BLaER1 (cell line): ENCODE measurements around the gene CDK12.
"Not testable (repeated sequence)": the region's sequence is repeated elsewhere in the genome, so short reads cannot be mapped to it uniquely, and the experiment has no call there.

ENCODE experiments used
- H3K27ac ChIP-seq: shearing (Covaris generic); formaldehyde crosslinking; 2 replicates; pipeline ENCODE4 v1.8.1; 2022
- H3K27me3 ChIP-seq: shearing (Covaris generic); formaldehyde crosslinking; 2 replicates; pipeline ENCODE4 v1.8.1; 2022
- H3K36me3 ChIP-seq: shearing (Covaris generic); formaldehyde crosslinking; 2 replicates; pipeline ENCODE4 v1.8.1; 2022
- H3K4me1 ChIP-seq: shearing (Covaris generic); formaldehyde crosslinking; 2 replicates; pipeline ENCODE4 v1.8.1; 2022
- H3K4me2 ChIP-seq: shearing (Covaris generic); formaldehyde crosslinking; 2 replicates; pipeline ENCODE4 v1.8.1; 2022
- H3K4me3 ChIP-seq: shearing (Covaris generic); formaldehyde crosslinking; 2 replicates; pipeline ENCODE4 v1.8.1; 2022
- H3K9ac ChIP-seq: shearing (Covaris generic); formaldehyde crosslinking; 2 replicates; pipeline ENCODE4 v1.8.1; 2022
- H3K9me3 ChIP-seq: shearing (Covaris generic); formaldehyde crosslinking; 2 replicates; pipeline ENCODE4 v1.8.1; 2022
- H4K20me1 ChIP-seq: shearing (Covaris generic); formaldehyde crosslinking; 2 replicates; pipeline ENCODE4 v1.8.1; 2022
- Cebpa-rat ChIP-seq: shearing (Covaris generic); IDR thresholded peaks from 2 replicates; pipeline ENCODE4 v1.8.1; 2022

The CDK12 gene

DNA sequence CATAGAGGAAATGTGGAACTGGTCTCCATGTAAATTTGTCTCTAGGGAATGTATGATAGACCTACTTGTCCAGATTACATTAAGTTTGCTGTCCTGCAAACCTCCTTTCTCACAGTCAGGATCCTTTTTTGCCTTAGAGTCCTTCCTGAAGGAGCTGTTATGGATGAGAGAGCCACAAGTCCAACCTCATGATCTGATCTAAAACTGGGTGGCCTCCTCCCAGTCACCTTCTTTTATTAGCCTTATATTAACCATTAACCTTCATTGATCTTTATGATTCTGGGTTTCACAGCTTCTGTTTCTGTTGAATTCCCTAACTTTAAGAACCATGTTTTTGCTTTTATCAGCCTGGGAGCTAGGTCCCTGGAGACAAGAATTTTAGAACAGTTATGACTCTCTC is 82.4 kb downstream of the CDK12 start:
- TF ChIP-seq Cebpa-rat, result no peak
- Histone ChIP-seq H3K27ac (no peak overlapping the region), H3K4me3 (no peak overlapping the region), H3K9ac (no peak overlapping the region), H3K9me3 (no peaks in the 10 kb centered on the region), H4K20me1 (peaks cover 12% of the 10 kb centered on the region), H3K36me3 (peaks cover 52% of the 10 kb centered on the region), H3K4me1 (peaks cover 33% of the 10 kb centered on the region), H3K4me2 (peak overlapping the region; percentile 66), H3K27me3 (no peaks in the 10 kb centered on the region)

DNA sequence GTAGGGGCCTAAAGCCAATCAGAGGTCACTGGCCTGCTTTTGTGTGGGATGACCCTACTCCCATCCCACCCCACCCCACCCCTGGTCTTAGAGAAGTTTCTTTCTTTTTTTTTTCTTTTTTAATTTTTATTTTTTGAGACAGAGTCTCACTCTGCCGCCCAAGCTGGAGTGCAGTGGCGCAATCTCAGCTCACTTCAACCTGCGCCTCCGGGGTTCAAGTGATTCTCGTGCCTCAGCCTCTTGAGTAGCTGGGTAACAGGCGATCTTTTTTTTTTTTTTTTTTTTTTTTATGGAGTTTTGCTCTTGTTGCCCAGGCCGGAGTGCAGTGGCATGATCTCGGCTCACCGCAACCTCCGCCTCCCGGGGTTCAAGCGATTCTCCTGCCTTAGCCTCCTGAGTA is 83.1 kb downstream of the CDK12 start:
- not testable (repeated sequence) for H3K4me2 ChIP-seq, H3K9me3 ChIP-seq, H3K27ac ChIP-seq, H3K9ac ChIP-seq, H3K27me3 ChIP-seq, H3K4me3 ChIP-seq
- peaks cover 59% of the 10 kb centered on the region for H3K36me3 ChIP-seq
- peaks cover 15% of the 10 kb centered on the region for H4K20me1 ChIP-seq
- peaks cover 26% of the 10 kb centered on the region for H3K4me1 ChIP-seq

DNA sequence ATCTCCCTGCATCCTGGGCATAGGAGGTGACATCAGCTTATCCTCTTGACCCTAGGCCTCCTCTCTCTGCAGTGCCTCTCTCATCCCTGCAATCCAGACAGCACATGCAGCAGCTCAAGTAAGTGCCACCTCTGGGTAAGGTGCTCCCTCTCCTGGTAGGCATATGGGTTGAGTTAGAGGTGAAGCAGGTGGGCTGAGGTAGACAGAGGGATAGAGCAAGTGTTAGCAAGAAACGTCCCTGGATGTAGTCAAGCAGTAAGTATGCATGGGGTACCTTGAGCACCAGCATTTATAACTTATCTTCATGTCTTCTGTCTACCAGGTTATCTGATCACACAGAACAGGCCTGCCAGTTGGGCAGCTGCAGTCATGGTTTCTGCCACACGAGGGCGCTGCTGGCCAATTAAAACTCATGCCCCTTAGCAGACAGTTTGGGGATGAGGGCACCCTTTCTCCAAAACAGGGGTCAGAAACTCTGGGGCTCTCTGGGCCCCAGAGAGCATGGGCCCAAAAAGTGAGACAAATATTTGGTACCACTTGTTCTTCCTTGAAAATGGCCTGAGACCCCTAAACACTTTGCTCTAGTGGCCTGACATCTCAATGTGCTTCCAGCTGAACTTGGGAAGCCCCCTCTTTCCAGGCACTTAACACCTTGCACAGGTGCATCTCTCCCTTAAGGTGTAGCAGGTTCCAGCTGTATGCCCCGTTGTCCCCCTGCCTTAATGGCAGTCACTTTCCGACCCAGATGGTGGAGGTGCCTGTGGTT is 86.6 kb downstream of the CDK12 start:
- peaks cover 84% of the 10 kb centered on the region for H3K36me3 ChIP-seq
- H3K27ac ChIP-seq, result no peak overlapping the region
- no peak overlapping the region for H3K9ac ChIP-seq
- H4K20me1 ChIP-seq, result peaks cover 20% of the 10 kb centered on the region
- no peaks in the 10 kb centered on the region for H3K9me3 ChIP-seq
- no peak for TF ChIP-seq Cebpa-rat
- no peaks in the 10 kb centered on the region for H3K27me3 ChIP-seq
- no peak overlapping the region for H3K4me3 ChIP-seq
- peaks cover 26% of the 10 kb centered on the region for H3K4me1 ChIP-seq
- no peak overlapping the region for H3K4me2 ChIP-seq

DNA sequence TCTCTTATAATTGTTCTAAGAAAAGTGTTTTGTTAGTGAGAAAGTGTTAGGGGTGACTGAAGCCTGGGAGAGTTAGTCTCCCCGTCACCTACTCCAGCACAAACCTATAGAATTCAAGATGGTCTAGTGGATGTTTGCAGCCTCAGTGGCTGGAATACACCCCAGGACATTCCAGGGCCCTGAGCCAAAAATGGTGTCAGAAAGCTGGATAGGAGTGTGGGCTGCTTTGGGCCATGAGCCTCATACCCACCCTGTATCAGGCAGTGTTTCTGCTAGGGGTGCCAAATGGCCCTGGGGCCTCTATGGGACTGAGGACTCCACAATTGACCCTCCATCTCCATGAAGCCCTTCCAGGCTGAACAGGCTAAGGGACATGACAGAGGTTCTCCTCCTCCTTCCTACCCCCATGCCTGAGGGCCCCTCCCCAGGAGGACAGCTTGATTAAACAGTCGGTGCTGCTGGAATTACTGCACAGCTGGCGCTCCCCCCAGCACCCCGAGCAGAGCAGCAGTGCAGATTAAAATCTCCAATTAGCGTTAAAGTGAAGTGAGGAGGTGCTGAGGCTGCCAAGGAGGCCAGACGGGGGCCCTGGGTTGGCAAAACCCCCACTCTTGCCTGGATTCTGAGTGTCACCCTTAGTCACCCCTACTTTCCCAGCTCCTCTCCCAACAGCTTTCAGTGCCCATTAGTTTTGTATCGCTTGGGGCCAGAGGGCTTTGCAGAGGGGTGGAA is 87.4 kb downstream of the CDK12 start:
- Histone ChIP-seq H3K36me3 (peaks cover 91% of the 10 kb centered on the region), H3K27ac (no peak overlapping the region), H3K4me2 (no peak overlapping the region), H3K4me1 (peaks cover 19% of the 10 kb centered on the region), H3K4me3 (no peak overlapping the region), H3K9me3 (no peaks in the 10 kb centered on the region), H3K27me3 (no peaks in the 10 kb centered on the region), H3K9ac (no peak overlapping the region), H4K20me1 (peaks cover 20% of the 10 kb centered on the region)
- no peak for TF ChIP-seq Cebpa-rat

DNA sequence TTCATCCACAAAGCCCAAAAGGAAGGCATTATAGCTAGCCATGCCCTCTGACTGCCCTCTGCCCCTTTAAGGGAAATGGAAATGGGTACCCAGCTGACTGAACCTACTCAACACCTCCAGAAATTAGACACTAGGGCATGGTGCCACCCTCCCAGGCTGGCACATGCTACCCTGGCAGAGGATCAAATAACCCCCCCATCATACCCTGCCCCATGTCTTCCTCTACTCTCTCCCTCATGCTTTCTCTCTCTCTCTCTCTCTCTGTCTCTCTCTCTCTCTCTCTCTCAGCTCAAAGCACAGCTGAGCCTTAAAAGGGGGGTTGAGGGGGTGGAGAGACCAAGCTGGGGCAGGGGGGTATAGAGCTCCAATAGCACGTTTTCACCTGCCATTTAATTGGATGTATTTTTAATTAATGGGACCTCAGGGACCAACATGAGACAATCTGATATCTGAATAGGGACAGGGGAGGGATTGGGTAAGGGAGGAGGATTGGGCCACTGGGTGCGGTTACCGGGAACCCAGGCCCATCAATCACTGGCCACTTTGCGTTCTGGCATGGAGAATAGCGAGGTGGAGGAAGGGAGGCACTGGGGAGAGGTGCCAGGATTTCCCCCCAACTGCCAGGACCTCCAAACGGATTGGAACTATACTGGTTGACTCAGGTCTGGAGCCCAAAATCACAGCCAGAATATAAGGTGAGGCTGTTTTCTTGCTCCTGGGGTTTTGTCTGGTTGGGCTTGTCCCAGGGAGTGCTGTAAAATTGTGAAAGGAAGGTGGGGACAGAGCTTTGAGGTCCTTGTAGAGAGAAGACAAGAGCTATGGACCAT is 88.7 kb downstream of the CDK12 start:
- H3K9ac ChIP-seq, result no peak overlapping the region
- no peak for TF ChIP-seq Cebpa-rat

DNA sequence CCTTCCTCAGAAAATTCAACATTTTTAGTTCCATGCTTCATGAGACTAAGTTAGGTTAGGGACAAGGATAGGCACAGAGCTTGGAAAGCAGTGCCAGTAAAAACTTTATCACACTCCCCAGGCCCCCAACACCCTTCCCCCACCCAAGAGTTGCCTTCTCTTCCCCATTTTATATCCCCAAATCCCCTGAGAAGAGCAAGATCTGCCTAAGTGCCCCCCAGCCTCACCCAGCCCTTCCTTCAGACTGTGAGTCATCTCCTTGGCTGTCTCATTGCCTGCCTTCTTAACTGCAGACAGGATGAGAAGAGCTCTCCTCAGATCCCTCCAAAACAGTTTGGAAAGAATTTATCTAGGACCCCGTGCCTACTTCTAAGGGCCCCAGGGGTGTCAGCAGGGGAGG is 90.6 kb downstream of the CDK12 start:
- H3K4me1 ChIP-seq, result peaks cover 14% of the 10 kb centered on the region
- no peaks in the 10 kb centered on the region for H3K9me3 ChIP-seq
- H4K20me1 ChIP-seq, result peaks cover 20% of the 10 kb centered on the region
- H3K4me3 ChIP-seq, result no peak overlapping the region
- H3K27me3 ChIP-seq, result no peaks in the 10 kb centered on the region
- peak overlapping the region; percentile 12; the same call in 1 of the 2 replicates for H3K4me2 ChIP-seq
- TF ChIP-seq Cebpa-rat, result no peak
- H3K27ac ChIP-seq, result no peak overlapping the region
- H3K36me3 ChIP-seq, result peaks cover 100% of the 10 kb centered on the region
- H3K9ac ChIP-seq, result peak overlapping the region; percentile 24; the same call in 1 of the 2 replicates

More for the DNA sequence above, 88.7 kb downstream of the CDK12 start:
- no peaks in the 10 kb centered on the region for H3K27me3 ChIP-seq
- no peak overlapping the region for H3K27ac ChIP-seq
- peaks cover 20% of the 10 kb centered on the region for H4K20me1 ChIP-seq
- no peak overlapping the region for H3K4me3 ChIP-seq
- no peak overlapping the region for H3K4me2 ChIP-seq
- no peaks in the 10 kb centered on the region for H3K9me3 ChIP-seq
- H3K4me1 ChIP-seq, result peaks cover 14% of the 10 kb centered on the region
- H3K36me3 ChIP-seq, result peaks cover 99% of the 10 kb centered on the region

DNA sequence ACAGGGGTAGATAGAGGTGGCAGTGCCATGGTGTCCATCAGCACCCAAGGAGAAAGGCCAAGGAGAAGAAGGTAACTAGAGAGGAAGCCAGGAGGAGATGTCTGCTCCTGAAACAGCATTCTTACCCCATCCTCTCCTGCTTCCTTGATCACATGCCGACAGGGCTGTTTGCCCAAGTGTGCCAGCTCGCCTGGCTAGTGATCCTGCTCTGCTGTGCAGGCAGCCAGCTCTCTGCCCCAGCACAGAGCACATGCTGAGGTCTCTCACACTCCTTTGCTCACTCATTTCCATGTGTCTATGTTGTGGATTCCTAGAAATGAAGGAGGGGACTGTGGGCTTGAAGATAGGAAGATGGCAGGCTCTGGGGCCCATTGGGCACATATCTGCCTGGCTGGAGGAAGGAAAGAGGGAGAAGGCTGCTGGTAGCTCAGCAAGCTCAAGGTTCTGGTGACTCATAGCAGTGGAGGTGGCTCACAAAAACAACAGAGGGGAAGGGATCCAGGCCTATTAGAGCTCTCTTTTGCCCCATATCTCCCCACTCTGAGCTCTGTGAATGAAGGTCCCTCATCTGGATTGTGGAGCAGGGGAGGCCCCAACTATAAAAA is 92.2 kb downstream of the CDK12 start:
- no peak overlapping the region for H3K9ac ChIP-seq
- H3K4me1 ChIP-seq, result peaks cover 14% of the 10 kb centered on the region
- H3K36me3 ChIP-seq, result peaks cover 99% of the 10 kb centered on the region
- H3K27me3 ChIP-seq, result no peaks in the 10 kb centered on the region
- H3K27ac ChIP-seq, result no peak overlapping the region
- peaks cover 10% of the 10 kb centered on the region; the same call in 1 of the 2 replicates for H4K20me1 ChIP-seq
- no peak overlapping the region for H3K4me3 ChIP-seq
- no peak overlapping the region for H3K4me2 ChIP-seq
- H3K9me3 ChIP-seq, result no peaks in the 10 kb centered on the region
- TF ChIP-seq Cebpa-rat, result no peak

DNA sequence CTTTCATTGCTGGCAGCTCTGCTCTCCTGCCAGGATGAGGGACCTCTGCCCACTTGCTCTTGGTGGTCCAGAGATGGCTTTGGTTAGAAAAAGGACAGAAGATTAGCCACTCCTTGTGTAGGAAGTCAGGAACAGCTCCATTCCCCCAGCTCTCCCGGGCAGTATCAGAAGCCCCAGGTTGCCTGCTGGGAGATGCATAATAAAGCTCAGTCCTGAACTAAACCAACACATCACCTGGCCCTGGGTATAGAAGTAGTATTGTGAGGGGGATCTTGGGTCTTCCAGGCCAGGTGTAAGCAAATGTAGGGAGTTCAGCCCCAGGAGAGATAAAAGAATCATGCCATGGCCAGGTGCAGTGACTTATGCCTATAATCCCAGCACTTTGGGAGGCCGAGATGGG is 94.1 kb downstream of the CDK12 start:
- Histone ChIP-seq H3K4me2 (no peak overlapping the region), H3K9ac (no peak overlapping the region), H3K4me3 (no peak overlapping the region), H3K36me3 (peaks cover 99% of the 10 kb centered on the region), H4K20me1 (0 out of 2 replicates have a peak, but pooled peaks cover 5% of the 10 kb centered on the region), H3K4me1 (peaks cover 14% of the 10 kb centered on the region), H3K27me3 (no peaks in the 10 kb centered on the region), H3K27ac (no peak overlapping the region), H3K9me3 (no peaks in the 10 kb centered on the region)
- TF ChIP-seq Cebpa-rat, result no peak

DNA sequence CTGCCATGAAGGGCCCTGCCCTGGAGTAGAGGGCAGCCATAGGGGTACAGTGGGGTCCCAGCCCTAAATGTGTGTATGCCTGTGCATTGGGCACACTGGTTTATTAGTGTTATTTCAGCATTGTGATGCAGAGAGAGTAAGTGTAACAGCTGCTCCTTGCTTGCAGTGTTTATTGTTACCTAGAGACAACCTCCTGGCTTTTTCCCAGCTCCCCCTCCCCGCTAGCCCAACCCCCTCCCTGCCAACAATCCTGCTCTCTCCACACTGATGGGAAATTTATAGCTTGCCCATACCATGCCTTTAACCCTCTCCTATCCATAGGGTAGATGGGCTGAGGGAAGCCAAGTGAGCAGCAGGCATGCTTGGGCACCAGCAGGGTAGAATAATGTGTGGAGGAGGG is 95.1 kb downstream of the CDK12 start:
- no peak for TF ChIP-seq Cebpa-rat
- Histone ChIP-seq H3K4me1 (peaks cover 8% of the 10 kb centered on the region), H4K20me1 (0 out of 2 replicates have a peak, but pooled peaks cover 5% of the 10 kb centered on the region), H3K9ac (no peak overlapping the region), H3K4me3 (no peak overlapping the region), H3K4me2 (no peak overlapping the region), H3K36me3 (peaks cover 96% of the 10 kb centered on the region), H3K9me3 (no peaks in the 10 kb centered on the region), H3K27me3 (no peaks in the 10 kb centered on the region), H3K27ac (no peak overlapping the region)
